ENCODE data around the gene STIM2.
"Not testable (repeated sequence)": the region's sequence is repeated elsewhere in the genome, so short reads cannot be mapped to it uniquely, and the experiment has no call there.

The STIM2 gene

DNA sequence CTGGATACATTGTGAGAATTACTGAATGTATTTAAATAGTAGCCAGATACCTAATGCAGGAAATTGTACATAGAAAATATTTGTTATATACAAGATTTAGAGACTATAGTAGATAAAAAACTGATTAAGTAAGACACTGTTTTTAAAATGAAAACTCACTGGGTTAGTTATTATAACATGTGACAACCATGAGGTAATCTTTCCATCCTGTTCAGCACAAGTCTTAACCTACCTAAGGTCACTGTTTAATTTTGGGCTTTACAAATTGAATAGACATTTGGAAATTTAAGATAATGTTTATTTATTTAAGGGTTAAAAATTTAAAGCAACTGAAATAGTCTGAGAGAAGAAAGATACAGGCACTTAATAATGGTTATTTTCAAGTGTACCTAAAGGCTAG is 102.1 kb downstream of the STIM2 start:
- no peak for DNase-seq

DNA sequence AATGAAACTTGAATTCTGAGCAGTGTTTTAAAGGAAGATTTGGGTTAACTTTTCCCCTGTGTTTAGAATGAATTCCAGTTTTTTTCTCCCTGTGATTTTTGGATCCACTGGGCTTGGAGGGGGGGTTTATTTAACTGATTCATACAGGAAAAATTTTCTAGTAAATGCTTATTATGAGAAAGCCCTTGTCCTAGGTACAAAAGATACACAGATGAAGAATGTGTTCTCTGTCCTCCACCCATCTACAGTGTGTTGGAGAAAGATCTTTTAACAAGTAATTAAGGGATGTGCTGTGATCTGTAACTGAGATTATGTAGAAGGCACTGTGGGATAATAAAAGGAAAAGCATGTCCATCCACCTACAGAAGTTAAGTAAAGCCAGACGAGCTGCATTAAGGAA is 103.9 kb downstream of the STIM2 start:
- no peak for DNase-seq

DNA sequence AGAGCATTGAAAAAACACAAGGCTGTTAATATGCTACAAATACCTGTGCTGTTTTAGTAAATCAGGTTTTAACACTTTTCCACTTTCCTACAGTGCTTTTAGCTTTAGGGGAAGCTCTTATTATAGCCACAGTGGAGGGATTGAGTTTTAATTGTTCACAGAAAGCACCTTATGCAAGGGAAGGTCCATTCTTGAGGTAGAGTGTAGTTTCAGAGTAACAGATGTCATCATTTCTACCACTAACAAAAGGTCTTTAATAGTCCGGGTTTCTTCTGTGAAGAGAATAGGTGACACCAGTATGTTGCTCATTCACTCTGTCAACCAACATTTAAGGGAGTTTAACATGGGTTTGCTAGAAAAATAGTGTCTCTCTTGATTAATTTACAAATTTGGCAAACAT is 104.4 kb downstream of the STIM2 start:
- DNase-seq: no peak

DNA sequence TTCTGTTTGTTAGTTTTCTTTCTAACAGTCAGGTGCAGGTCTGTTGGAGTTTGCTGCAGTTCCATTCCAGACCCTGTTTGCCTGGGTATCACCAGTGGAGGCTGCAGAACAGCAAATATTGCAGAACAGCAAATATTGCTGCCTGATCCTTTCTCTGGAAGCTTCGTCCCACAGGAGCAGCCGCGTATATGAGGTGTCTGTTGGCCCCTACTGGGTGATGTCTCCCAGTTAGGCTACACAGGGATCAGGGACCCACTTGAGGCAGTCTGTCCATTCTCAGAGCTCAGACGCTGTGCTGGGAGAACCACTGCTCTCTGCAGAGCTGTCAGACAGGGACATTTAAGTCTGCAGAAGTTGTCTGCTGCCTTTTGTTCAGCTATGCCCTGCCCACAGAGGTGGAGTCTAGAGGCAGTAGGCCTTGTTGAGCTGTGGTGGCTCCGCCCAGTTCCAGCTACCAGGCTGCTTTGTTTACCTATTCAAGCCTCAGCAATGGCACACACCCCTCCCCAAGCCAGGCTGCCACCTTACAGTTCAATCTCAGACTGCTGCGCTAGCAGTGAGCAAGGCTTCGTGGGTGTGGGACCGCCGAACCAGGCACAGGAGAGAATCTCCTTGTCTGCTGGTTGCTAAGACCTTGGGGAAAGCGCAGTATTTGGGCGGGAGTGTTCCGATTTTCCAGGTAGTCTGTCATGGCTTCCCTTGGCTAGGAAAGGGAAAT is 115.0 kb downstream of the STIM2 start:
- DNase-seq: not testable (repeated sequence)

DNA sequence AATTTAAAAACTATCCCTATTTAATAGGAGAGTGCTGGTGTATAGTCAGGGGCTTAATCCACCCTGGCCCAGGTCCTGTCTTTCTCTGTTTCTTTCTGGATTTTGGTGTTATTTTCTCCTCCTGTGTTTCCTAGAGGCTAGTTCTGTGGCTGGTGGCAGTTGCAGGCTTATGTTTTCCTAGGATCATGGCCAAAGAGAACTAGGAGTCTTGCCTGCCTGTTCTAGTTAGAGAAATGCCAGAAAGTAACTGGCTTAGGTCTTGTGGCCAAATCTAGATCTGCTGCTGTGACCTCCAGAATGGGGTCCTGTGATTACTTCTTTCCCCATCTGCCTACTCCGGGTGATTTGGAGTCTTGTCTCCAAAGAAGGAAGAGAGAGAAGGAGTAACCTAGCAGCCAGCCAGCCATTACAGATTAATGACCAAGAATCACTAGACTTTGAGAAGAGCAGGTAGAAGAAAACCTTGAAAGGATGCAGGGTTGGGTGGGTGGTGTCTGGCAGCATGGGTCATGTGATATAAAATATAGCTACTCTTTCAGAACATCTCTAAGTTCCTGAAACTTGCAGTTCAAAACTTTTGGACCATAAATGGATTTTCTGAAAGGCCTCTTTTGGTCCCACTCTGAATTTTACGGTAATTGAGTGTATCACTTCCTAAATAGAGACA is 117.9 kb downstream of the STIM2 start:
- DNase-seq: no peak

DNA sequence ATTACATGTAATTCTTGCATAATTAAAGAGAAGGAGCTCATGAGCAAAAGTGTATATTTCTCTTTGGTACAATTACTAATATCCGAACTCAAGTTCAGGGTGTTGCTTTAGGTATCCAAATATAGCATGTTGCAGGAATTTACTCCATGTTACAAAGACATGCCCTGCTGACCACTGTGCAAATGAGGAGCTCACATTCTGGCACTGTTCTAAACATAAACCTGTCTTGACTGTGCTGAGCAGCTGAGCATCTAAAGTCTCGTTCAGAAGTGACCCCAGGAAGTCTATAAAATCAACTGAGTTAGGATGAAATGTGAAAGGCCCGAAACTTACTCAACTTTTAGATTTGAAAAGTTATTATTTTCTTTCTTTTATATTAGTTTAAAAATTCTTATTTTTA is 124.3 kb downstream of the STIM2 start:
- no peak for DNase-seq

DNA sequence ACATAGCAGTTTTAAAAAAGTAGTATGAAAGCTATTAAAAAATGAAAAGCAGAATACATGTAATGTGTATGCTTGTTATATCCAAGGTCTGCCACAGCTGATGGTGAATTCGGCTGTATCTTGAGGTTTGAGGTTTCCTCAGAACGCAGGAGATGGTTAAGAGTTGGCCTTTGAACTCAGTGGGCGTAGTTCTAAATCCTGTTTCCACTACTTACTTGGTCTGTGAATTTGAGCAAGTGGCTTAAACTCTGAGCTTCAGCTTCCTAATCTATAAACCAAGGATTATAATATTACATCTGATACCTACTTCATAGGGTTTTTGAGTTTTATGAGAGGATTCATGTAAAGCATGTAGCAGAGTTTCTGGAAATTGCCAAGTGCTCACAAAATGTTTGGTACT is 125.2 kb downstream of the STIM2 start:
- no peak for DNase-seq

DNA sequence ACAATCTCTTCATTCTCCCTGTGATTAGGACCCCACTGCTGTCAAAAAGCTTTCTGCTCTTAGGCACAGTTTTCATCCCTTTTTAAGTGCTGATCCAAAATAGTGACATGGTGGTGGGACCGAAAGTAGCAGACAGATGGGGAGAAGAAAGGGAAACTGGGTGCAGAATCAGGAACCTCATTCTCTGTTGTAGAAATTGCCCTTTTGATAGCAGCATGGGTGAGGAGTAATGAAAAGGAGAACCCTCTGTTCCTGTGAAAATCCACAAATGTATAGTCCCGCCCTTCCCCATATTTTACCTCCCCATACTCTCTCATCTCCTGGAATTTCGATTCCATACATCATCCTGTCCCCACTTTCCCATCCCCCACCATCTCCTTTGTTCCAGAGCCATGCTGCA is 126.5 kb downstream of the STIM2 start:
- DNase-seq: no peak

DNA sequence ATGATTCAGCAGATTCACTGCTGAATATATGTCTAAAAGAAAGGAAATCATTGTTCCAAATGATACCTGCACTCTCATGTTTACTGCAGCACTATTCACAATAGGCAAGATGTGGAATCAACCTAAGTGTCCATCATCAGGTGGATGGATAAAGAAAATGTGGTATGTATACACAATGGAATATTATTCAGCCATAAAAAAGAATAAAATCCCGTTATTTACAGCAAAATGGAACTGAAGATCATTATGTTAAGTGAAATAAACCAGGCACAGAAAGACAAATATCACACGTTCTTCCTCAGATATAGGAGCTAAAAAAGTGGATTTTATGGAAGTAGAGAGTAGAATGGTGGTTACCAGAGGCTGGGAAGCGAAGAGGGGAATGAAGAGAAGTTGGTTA is 130.4 kb downstream of the STIM2 start:
- DNase-seq: no peak

DNA sequence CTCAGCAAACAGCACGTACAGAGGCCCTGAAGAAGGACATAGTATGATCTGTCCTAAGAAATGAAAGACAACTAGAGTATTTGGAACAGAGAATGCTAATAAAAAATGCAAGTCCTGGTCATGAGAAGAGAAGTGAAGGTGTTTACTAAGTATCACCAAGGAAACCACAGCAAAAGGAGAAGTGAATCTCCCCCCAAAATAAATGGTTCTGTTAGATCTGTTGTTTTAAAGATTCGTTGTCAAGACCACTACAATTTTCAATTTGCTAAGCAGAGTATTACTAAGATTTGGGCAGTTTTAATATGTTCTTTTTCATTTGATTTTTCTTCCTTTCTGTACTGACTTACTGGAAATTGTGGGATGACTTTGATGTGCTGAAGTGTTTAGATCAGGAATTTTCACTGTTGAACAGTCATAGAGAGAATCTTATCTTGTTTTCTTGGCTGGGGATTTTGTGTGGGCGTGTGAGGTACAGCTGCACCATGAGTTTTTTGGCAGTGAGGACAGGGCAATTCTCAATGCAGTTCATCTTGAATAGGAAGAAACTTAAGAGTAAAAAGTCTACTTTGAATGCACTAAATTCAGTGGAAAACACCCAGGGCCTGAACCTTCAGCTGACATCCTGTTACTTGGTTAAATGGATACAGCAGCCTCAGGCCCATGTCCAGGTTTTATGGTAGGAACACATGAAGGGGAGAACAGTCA is 132.2 kb downstream of the STIM2 start:
- no peak for DNase-seq

DNA sequence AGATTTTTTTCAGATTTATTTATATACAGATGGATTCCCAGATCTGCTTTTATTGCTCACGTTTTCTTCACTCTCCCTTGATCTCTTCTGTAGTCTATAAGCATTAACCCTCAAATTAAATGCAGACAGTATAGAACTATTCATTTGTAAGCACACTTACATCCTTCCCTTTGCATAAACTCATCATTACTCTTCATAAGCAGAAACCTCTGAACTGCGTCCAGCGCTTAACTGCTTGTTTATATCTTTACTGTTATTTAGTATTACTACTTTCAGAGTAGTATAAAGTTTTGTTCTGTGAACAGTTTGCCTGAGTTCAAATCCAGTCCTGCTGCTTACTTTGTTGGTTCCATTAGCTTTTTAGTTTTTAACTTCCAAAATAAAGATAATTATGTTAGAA is 132.9 kb downstream of the STIM2 start:
- no peak for DNase-seq

DNA sequence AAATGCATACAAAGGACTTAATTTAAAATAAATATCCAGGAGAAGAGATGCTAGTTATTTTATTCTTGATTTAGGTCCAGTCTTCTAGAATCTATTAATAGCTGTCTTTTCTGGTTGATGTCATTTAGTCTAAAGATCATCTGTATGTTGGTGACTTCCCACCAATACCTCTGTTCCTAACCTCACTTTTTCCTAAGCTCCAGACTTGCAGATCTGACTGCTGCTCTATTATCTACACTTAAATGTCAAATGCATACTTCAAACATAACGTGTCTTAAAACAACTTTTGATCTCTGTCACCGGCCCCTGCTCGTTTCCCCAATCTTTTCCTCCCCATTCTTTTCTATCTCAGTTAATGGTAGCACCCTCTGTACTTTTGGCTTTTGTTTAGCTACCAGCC is 133.3 kb downstream of the STIM2 start:
- no peak for DNase-seq

DNA sequence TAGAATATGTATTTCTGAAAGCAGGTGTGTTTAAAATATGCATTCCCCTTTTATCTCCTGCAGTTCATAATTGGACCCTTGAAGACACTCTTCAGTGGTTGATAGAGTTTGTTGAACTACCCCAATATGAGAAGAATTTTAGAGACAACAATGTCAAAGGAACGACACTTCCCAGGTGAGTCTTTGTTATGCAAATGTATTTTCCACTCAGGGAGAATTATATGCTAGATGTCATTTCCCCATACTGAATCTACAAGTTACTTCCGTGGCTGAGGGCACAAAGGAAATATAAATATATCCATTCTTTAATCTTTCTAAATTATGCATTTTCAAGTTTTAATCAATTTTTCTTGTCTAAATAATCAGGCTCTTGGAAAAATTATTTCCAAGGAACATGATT is 134.7 kb downstream of the STIM2 start:
- no peak for DNase-seq

DNA sequence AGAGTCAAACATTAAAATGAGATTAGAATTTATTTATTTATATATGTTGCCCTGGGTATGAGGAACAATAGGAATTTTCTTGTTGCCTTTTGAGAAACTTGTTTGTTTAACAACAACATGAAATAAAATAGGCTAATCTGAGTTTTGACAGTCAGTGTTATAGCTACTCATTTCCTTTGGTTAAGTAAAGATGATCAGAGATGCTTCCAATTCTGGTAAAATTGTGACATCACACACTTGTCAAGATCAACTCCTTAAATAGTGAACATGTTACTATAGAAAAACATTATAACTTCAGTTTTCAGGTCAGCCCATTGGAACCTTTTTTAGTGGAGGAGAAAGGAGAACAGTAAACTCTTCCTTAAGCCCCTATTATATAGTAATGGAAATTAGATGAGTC is 136.1 kb downstream of the STIM2 start:
- DNase-seq: no peak

DNA sequence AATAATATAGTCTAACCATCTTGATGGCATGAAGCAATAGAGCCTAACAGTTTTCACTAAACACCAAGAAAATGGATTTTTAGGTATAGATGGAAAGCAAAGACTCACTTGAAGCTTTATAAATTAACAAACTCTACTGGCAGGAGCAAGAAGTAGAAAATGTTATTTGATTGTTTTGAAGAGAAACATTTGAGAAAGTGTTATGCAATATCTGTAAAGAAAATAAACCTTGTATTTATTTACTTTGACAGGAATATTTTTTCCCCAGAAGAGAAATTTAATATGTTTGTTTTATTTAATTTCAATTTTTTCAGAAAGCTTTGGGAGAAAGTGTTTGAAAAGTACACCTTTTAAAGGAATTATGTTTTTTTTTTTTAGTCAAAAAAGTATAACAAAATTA is 139.0 kb downstream of the STIM2 start:
- no peak for DNase-seq

DNA sequence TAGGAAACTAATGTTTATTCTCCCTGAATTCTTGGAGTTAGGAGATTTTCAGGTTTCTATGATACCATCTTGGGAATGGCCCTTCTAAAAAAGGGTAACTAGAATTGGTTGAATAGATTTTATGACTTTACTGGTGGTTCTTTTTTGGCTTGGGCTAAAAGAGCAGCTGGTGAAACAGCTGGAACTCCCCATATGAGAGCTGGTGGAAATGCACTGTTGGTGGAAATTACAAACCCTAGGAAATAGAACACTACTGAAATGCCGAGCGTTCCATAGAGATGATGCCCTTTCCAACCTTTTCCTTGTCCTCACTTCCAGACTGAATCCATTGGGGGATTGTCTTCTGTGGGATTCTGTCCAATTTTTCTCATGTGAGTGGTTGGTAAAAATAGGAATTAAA is 139.5 kb downstream of the STIM2 start:
- no peak for DNase-seq

DNA sequence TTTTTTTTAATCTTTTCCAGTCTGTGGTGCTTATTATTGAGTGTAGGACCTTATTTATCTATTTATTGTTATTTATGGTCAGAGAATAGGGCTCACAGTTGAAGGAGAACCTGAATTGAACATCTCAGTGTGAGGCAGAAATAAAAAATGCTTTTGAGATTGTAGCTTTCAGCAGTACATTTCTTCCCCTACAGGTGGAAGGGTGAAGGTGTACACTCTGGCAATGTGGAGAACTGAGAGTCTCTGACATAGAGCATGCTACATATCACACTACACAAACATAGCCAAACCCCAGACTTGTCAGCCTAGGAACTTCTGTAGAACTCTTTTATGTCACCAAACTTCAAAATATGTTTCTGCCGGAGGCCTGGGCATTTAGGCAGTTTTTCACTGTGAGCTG is 140.2 kb downstream of the STIM2 start:
- DNase-seq: no peak

DNA sequence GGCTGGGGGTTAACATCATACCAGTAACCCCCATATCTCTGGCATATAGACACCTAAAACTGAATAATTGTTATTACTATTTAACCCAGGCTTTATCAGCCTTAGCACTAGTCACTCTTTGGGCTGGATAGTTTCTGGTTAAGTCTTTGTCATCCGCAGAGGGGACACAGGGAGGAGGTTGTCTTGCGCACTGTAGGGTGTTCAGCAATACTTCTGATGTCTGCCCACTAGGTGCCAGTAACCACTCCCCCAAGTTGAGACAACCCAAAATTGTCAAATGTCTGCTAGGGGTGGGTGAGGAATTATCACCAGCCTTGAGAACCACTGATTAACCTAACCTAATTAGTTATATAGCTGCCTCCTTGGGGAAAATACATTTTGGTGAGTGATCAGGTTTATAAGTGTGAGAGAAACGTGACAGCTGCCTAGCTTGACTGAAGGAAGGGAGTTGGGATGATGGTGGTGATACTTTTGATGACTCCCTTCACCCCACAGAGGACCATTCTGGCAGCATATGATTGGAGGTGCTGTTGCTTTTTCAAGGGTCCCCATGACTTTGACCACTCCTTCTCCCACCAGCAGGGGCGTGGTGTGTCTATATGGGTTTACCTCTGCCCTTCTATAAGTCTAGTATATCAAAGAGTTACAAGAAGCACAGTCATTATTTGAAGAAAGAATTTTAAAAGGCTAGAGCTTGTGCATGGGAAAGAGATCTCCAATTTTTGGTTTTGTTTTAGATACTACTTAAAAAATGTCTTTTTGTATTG is 140.9 kb downstream of the STIM2 start:
- DNase-seq: no peak

DNA sequence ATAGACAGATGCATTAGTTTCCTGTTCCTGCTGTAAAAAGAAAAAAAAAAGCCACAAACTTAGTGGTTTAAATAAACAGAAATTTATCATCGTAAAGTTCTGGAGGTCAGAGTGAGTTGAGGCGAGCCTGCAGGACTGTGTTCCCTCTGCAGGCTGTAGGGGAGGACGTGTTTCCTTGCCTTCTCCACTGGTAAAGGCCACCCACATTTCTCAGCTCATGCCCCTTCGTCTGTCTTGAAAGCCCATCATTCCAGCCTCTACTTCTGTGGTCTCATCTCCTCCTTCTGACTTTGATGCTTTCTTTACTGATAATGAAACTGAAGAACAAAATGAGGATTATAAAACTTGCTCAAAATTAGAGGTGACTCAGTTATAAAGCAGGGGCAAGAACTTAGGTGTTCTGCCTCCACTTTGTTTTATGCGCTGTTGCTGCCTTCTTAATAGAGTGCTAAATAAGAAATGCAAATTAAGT is 143.0 kb downstream of the STIM2 start:
- no peak for DNase-seq

DNA sequence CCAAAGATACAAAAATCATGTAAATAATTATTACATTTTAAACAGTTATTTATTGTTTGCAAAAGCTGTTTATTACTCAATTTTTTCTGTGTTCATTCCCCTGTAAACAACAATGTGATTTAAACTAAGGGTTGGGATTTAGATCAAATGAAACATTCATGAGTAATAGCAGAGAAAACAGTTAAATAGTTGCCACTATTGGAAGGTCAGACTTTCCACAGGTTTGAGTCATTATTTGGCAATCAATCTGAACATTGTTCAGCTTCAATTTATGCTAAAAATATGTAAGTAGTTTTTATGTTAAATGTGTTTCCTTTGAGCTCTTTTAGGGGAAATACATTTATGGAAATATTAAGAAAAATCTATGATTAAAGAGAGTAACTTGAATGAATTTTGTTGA is 144.9 kb downstream of the STIM2 start:
- DNase-seq: no peak

DNA sequence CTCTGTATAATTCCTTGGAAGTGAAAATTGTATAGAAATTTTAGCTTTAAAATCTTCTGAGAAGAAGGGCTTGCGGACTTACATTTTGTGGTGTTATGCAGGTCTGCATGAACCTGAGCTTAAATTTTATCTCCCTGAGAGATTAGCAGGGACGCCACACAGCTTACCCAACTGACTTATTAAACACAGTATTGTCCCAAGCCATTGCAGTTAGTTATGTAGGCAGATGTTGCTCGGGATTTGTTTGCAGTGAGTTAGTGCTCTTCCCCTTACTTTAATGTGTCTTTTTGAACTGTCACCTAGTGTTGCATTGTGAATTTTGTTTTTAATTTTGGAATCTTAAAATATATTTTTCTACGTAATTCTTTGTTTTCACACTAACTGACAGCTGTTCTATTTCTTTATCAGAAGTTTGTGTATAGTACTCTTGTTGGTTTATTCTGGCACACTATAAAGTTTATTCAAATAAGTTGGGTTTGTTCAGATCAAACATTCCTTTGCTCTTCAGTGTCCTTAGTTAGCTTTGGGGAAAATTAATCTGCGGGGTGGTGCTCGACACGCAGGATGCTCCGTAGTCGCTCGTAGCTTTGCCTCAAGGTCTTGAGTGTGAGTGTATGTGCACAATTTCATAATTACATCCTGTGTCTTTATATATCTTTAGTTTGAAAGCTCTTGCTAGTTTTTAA is 145.4 kb downstream of the STIM2 start:
- DNase-seq: no peak

DNA sequence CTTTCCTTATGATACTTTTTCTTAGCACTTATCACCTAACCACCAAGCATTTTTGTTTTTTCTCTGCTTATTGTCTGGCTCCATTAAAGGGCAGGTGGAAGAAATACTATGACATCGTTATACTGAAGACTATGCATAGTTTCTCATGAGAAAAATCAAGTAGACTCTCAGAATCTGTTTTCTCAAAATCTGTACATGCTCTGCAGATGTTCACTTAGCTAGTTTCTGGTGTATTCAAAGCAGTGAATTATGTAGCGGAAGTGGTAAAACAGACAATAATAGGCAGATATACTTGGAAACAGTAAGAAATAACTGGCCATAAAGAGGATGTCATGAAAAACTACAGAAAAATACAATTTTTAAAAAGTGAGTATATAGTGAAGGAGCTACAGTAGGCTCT is 146.0 kb downstream of the STIM2 start:
- DNase-seq: no peak

DNA sequence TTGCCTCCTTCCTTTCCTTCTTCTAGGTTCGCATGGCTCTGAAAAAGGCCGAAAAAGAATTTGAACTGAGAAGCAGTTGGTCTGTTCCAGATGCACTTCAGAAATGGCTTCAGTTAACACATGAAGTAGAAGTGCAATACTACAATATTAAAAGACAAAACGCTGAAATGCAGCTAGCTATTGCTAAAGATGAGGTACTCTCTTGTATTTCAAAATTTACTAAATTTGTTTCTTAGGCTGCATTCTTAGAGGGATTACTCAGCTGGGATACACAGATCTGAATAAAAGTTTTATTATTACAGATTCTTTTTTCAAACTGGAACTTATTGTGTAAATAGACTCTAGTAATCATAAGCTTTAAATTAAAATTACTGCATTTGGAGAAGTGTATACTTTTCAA is 146.9 kb downstream of the STIM2 start:
- DNase-seq: no peak
